RPMI8226 (cell line): Measurements from ENCODE around the gene GSTT4.
"Not testable (repeated sequence)": the region's sequence is repeated elsewhere in the genome, so short reads cannot be mapped to it uniquely, and the experiment has no call there.

ENCODE experiments used
- DNase-seq: peaks from one replicate; pipeline ENCODE4 v3.0.0-alpha.2; 2015

GSTT4 gene

DNA sequence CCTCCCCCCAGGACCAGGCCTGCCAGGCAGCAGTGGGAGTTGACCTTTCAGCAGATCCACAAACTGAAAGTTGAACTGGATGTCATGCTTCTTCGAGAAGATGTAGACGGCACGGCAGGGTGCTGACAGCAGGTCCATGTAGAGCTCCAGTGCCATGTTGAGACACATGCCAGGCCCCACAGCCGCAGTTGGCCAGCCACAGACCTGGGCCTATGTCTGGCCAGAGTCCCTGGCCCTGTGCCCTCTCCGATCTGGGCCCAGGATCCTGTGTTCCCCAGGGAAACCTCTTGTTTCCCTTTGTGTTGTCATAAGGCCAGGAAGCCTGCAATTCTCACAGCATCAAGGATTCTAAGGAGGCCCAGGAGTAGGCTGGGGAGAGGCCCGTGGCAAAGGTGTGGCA is at the start of gene GSTT4:
Gene GSTT4 (minus strand): TSS at position 253 of the 400 bp plus-strand sequence. CDS start 97 bp downstream, at position 156.
- DNase-seq = peak; percentile 26

DNA sequence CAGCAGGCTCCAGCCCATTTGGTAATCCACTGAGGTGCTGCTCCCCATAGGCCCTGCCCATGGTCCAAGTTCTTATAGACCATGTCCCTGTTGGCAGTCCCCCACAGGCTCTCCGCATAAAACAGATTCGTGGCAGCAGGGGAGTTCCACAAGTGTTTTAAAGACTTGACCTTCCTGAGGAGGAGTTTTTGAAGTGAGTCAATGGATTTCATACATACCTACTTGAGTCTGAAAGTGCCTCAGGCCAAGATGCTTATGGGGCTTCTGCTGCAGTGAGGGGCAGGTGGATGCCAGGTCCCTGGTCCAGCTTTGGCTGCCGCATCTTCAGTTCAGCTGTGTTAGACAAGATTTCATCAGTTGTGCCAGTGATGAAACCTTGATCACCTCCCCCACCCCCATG is 49.1 kb upstream of the GSTT4 start:
- no peak for DNase-seq

DNA sequence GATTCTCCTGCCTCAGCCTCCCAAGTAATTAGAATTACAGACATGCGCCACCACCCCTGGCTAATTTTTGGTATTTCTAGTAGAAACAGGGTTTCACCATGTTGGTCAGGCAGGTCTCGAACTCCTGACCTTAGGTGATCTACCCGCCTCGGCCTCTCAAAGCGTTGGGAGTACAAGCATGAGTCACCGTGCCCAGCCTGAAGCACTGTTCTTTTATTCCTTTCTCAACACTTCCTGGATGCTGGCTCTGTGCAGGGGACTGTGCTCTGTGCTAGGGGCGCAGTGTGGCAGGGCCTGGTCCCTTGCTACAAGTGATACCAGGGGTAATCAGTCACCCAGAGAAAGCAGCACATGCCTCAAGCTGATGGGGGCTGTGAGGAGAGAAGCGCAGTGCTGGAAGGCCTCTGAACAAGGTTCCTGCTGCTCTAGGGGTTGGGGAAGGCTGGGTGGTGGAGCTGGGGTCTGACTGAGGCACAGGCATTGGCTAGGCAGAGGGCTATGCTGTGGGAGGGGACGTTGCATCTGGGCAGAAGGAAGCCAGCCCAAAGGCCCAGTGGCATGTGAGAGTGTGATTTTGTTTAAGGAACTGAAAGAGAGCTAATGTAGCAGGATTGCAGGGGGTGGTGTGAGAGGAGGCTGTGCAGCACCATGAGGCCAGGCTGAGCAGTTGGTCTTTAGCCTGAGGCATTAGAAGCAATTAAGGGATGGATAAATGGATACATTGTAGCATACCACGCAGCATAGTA is 48.4 kb upstream of the GSTT4 start:
- peak; percentile 73 for DNase-seq

DNA sequence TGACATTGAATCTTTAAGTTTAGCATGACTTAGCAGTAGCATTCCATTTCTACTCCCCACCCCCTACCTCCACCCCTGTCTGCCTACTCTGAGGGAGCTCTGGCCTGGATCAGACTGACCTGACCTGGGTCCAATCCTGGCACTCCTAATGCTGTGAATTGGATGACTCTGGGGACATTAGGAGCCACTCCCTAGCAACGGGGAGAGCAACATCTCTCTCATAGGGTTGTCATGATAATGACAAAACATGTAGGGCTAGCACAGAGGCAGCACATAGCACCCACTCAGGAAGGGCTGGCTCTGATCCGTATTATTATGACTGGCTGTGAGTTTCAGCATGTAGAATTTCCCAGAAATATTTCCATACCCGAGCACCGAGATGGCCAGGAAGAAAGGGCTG is 46.3 kb upstream of the GSTT4 start:
- DNase-seq = no peak

DNA sequence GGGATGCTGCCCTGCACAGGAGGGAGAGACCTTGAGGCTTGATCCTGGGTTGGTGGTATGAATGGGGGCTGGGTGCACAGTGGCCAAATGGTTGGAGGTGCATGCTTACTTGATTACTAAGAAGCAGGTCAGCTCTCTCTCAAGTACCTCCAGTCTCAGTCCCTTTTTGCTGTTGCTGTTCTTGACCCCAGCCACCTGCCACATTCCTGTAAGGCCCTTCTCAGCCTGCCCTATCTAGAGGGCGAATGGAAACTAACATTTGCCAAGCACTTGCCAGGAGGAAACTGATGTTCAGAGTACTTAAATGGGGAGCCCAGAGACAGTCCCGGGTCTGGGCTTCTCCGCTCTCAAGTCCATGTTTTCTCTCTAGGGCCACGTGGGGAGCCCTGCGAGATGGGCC is 45.8 kb upstream of the GSTT4 start:
- no peak for DNase-seq

DNA sequence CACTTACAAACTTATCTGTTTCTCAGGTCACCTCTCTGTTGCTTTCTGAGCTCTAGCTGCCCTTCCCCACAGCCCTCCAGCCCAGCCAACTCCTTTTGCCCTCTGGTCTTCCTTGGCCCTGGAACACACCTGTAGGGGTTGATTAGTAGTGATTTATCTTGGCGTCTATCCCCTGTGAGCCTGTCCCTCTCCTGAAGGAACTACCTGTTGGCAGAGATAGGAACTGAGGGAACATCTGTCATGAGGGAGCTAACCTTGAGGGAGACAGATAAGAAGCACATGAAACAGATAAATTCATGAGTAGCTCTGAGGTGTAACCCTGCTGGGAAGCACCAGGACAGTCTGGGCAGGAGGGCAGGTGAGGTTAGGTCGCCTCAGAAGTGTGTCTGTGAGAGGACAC is 44.7 kb upstream of the GSTT4 start:
- no peak for DNase-seq

DNA sequence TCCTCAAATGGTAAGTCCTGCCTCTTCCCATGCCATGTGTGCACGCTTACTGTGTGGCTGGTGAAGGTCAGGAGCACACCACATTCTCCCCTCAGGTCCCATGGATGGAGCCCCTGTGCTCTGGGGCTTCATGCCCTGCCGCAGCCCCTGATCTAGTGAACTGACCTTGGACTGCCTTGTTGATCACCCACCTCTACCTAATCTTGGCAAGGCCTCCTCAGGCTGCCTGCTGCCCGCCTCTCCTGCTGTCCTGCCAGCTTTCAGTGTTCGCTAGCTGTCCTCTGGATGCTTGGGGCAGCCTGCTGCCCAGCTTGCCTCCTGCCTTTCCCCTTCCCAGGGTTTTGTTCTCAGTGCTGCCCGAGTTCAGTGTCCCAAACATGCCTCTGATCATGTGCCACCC is 44.0 kb upstream of the GSTT4 start:
- no peak for DNase-seq

DNA sequence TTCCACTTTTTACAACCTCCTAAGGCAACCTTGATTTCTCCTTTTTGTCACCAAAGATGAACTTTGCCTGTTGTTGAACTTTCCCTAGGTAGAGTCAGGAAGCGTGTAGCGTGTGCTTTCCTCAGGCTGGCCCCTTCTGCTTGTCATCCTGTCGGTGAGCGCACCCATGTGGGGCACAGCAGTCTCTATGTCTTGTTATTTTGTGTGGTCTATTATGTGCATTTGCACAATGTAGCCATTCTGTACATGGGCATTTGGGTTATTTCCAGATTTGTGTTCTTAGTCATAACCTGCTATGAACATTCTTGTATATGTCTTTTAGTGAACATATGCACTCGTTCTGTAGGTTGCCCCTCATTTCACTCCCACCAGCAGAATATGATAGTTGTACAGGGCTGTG is 40.8 kb upstream of the GSTT4 start:
- DNase-seq = no peak

DNA sequence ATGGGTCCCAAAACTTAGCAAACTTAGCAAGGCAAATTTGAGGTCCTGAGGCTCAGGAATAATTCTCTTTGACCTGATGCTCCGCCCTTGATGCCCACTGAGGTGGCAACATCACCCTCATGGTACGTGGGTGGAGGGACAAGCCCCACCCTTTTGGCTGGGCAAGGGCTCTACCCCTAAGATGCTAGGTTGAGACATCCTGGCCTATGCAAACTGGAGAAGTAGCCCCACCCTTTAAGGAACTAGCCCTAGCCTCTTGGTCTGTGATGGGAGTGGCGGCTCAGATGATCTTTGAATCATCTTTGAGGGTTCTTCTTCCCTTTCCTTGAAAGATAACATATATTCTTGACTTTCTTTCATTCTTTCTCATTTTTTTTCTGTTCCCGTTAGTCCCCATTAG is 38.7 kb upstream of the GSTT4 start:
- DNase-seq = no peak

DNA sequence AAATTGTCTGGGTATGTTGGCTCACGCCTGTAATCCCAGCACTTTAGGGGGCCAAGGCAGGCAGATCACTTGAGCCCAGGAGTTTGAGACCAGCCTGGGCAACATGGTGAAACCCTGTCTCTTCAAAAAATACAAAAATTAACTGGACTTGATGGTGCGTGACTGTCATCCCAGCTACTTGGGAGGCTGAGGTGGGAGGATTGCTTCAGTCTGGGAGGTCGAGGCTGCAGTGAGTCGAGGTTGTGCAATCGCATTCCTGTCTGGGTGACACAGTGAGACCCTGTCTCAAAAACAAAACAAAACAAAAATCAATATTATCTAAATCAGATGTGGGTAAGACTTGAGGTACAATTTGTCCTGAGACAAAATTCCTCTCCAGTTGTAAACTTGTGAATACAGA is 38.2 kb upstream of the GSTT4 start:
- not testable (repeated sequence) for DNase-seq

DNA sequence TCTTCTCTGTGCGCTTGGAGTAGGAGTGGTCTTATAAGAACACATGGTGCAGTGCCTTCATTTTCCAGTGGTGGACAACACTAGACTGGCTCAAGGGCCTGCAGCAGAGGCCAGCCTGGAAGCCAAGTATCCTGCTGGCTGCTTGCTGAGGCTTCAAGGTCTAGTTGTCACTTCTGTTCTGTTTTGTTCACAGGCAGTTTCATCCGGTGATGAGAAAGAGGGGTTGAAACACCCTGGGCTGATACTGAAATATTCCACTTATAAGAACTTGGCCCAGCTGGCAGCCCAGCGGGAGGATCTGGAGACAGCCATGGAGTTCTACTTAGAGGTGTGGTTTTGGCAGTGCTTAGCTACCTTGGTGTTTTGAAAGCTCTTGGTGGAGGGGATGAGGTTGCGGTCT is 35.7 kb upstream of the GSTT4 start:
- DNase-seq = no peak

DNA sequence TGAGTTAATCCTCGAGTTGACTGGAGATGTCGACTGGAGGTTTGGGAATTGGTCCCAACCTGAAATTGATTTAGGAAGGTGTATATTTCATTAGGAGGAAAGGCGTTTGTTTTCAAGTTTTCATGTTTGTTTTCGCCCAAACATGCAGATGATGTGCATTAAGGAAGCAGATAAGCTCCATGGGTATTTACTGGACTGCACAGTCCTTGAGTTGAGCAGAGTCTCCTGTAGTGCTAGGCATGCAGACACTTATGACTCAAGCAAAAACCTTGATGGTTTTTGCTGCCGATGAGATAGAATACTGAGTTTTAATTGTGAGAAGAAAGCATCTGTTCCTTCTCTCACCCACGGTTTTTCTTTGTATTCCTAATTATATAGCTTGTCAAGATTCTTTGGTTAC is 33.8 kb upstream of the GSTT4 start:
- DNase-seq = no peak

DNA sequence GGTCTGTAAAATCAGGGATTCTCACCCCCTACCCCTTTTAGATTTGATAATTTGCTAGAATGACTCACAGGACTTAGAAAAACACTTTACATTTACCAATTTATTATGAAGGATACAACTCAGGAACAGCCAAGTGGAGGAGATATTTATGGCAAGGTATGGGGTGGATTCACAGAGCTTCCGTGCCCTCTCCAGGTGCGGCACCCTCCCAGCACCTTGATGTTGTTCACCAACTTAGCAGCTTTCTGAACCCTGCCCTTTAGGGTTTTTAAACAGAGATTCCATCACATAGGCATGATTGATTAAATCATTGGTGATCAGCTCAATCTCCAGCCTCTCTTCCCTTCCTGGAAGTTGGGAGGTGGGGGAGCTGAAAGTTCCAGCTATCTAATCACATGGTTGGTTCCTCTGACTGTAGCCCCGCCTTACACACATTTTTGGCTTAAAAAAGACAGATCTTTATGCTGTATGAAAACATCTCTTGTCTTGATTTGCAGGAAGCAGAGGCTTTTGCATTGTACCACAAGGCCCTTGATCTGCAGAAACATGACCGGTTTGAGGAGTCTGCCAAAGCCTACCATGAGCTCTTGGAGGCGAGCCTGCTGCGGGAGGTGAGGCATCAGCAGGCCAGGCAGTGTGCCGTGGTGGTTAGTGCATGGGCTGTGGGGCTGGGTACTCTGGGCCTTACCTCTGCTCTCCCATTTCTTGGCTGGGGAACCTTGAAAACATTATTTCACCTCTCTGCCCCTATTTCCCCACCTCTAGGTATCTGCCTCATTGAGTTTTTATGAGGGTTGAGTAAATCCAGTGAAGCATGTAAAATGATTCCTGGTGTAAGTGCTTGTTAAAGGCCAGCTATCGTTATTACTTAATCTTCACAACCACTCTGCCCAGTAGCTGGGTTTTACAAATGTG is 32.9 kb upstream of the GSTT4 start:
- no peak for DNase-seq

DNA sequence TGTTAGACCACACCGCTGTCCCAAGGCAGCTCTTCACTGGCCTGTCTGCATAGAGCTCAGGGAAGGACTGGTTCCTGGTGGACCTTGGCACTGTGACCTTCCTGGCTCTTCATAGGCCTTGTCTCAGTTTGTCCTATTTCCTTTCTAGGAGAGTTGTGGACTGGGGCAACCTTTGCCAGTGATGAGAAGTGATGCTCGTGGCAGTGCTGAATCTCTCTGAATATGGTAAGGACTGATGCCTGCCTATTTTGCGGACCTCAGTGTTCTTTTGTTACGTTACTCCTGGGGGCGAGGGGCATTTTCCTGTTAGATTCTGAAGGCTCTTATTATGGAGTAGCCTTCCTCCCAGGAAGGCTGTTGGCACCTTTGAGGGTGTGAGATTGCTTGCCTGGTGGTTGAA is 30.0 kb upstream of the GSTT4 start:
- DNase-seq = no peak

DNA sequence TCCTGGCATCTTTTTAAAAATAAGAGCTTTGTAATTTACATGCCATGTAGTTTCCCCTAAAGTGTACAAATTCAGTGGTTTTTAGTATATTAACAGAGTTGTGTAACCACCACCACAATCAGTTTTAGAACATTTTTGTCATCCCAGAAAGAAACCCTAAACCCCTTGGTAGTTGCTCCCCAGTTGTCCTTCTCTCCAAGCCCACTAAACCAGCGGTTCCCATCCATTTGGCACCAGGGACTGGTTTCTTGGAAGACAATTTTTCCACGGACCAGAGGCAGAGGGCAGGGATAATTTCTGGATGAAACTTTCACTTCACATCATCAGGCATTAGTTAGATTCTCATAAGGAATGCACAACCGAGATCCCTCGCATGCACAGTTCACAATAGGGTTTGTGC is 28.5 kb upstream of the GSTT4 start:
- DNase-seq = no peak

DNA sequence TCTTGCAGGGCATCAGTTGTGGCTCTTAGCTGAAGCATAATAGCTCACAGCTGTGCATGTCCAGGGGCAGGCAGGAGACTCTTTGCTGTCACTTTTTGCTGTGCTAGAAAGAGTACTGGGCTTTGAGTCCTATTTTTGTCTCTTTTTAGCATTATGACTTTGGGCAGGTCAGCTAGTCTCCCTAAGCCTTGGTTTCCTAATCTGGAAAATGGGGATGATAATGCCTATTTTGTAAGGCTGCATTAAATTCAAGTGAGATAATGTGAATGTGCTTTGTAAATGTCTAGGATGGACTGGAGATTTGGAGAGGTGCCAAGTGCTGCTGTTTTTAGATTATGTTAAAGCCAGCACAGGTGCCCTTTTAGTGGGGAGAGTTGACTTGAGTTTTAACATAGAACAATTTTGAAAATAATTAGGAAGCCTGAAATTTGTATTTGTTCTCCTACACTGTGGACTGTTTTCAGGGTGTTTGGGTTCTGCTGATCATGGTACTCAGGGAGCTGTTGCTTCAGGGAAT is 25.0 kb upstream of the GSTT4 start:
- peak; percentile 67 for DNase-seq

DNA sequence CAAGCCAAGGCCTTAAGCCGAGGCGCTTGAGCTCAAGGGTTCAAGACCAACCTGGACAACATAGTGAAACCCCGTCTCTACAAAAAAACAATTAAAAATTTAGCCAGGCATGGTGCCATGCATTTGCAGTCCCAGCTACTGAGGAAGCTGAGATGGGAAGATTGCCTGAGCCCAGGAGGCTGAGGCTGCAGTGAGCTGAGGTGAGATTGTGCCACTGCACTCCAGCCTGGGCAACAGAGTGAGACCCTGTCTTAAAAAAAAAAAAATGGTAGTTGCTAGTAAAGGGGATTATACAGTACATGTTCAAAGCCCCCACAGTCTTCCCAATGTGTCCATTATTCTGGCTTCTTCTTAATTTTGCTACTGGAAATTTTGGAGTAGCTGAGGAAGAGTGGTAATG is 24.1 kb upstream of the GSTT4 start:
- no peak for DNase-seq

DNA sequence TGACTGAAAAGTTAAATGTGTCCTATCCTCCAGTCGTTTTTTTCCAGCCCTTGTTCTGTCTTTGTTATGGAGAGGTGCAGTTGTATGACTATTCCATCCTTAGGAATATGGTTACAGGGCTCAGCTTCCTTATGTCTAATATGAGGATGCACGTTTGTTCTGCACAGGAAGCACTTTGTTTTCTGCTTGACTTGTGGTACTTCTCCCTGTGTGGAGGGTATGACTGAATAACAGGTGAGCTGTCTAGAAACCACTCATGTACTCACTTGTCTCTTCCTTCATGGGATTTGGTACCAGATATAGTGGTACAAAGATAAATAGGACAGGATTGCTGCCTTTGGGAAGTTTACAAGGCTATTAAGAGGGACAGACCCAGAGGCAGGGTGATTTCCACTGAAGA is 23.3 kb upstream of the GSTT4 start:
- DNase-seq = no peak

DNA sequence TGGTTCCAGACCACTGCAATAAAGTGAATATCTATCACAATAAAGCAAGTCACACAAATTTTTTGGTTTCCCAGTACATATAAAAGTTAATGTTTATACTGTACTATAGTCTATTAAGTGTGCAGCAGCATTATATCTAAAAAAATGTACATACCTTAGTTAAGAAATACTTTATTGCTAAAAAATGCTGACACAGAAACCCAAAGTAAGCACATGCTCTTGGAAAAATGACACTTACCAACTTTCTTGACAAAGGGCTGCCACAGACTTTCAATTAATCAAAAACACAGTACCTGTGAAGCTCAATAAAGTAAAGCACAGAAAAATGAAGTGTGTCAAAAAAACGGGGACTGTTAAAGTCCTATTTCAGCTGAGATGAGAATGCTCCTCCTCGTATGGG is 22.7 kb upstream of the GSTT4 start:
- DNase-seq = no peak

DNA sequence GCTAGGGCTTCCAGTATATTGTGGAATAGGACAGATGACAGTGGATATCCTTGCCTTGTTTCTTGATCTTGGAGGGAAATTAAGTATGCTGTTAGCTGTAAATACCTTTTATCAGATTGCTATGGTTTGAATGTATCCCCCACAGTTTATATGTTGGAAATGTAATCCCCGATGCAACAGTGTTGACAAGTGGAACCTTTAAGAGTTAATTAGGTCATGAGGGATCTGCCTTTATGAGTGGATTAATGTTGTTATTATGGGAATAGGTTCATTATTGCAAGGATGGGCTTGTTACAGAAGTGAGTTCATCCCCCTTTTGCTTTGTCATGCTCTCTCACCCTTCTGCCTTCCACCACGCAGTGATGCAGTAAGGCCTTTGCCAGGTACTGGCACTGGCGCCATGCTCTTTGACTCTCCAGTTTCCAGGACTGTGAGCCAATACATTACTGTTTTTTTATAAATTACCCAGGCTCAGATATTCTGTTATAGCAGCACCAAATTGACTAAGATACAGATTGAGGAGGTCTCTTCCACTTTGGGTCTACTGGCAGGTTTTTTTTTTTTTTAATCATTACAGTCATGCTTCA is 22.2 kb upstream of the GSTT4 start:
- DNase-seq = no peak

DNA sequence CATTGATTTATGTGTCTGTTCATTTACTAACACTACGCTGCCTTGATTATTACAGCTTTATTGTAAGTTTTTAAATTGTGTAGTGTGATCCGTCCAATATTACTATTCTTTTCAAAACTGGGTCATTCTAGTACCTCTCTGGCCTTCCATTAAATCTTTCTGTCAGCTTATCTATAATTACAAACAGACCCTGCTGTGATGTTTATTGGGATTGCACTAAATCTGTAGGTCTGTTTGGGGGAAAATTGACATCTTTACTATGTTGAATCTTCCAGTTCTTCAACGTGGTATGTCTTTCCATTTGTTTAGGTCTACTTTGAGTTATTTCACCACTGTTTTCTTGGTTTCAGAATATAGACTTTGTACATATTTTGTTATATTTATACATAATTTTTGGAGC is 21.5 kb upstream of the GSTT4 start:
- no peak for DNase-seq

DNA sequence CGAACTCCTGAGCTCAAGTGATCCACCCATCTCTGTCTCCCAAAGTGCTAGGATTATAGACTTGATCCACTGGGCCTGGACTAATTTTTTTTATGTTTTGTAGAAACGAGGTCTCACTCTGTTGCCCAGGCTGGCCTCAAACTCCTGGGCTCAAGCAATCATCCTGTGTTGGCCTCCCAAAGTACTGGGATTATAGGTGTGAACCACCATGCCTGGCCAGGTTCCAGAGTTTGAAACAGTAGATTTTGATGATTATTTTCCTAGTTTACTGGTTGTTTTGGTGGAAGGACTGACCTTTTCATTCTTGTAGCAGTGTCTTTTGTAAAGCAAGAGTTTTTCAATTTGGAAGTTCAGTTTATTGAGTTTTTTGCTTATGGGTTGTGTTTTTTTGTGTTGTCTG is 20.8 kb upstream of the GSTT4 start:
- DNase-seq = no peak

DNA sequence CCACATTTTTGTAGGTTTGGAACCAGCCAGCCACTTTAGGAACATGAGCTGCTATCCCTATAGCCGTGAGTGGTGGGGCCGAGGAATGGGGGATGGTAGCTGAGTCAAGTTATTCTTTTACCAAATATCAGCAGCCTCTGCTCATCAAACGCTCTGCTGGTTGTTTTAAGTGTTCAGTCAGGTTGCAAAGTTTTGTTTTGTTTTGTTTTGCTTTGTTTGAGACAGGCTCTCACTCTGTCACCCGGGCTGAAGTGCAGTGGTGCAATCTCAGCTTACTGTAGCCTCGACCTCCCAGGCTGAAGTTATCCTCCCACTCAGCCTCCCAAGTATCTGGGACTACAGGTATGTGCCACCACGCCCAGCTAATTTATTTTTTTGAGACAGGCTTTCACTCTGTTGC is 20.2 kb upstream of the GSTT4 start:
- no peak for DNase-seq

DNA sequence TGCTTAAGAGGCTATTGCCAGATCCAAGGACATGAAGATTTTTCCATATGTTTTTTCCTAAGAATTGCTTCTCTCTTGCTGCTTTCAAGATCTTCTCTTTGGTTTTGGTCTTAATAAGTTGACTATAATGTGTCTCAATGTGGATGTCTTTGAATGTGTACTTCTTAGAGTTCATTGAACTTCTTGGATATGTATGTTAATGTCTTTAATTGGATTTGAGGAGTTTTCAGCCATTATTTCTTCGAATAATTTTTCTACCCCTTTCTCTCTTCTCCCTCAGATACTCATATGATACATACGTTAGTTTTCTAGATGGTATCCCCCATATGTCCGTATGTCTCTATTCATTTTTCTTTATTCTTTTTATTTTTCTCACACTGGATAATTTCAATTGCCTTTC is 19.1 kb upstream of the GSTT4 start:
- DNase-seq = no peak
